ENCODE data around the gene MBNL1.

Gene MBNL1

GRCh38 chr3:152302521-152303021, 33.8 kb downstream of the MBNL1 start:
- no peak overlapping the region for H3K9ac ChIP-seq
- peaks cover 30% of the 10 kb centered on the region for H3K4me1 ChIP-seq
- peak overlapping the region; percentile 21; the same call in 1 of the 2 replicates for H3K27ac ChIP-seq
- H3K27me3 ChIP-seq: no peaks in the 10 kb centered on the region
- H3K4me2 ChIP-seq: peak overlapping the region; percentile 35
- H3K4me3 ChIP-seq: no peak overlapping the region
- peaks cover 61% of the 10 kb centered on the region for H3K36me3 ChIP-seq
- no peaks in the 10 kb centered on the region for H3K9me3 ChIP-seq
- peaks cover 71% of the 10 kb centered on the region for H4K20me1 ChIP-seq
- no peak for TF ChIP-seq Cebpa-rat (IDR thresholded peaks at IDR 0.05)

- peaks cover 21% of the 10 kb centered on the region for H3K4me1 ChIP-seq
Measured at GRCh38 chr3:152304160-152304559, 35.4 kb downstream of the MBNL1 start.

GRCh38 chr3:152305075-152305474, 36.3 kb downstream of the MBNL1 start:
- Histone ChIP-seq H3K4me2 (no peak overlapping the region), H4K20me1 (peaks cover 57% of the 10 kb centered on the region), H3K9ac (no peak overlapping the region), H3K27me3 (no peaks in the 10 kb centered on the region), H3K4me3 (no peak overlapping the region), H3K4me1 (peaks cover 21% of the 10 kb centered on the region), H3K9me3 (no peaks in the 10 kb centered on the region), H3K27ac (no peak overlapping the region), H3K36me3 (peaks cover 58% of the 10 kb centered on the region)
- no peak for TF ChIP-seq Cebpa-rat (IDR thresholded peaks at IDR 0.05)

More at GRCh38 chr3:152304160-152304559, 35.4 kb downstream of the MBNL1 start:
- Histone ChIP-seq H3K36me3 (peaks cover 66% of the 10 kb centered on the region), H3K27ac (no peak overlapping the region), H3K4me3 (no peak overlapping the region), H3K9me3 (no peaks in the 10 kb centered on the region), H3K9ac (no peak overlapping the region), H3K4me2 (no peak overlapping the region), H4K20me1 (peaks cover 66% of the 10 kb centered on the region), H3K27me3 (no peaks in the 10 kb centered on the region)
- TF ChIP-seq Cebpa-rat (IDR thresholded peaks at IDR 0.05): no peak

GRCh38 chr3:152307829-152308474, 39.2 kb downstream of the MBNL1 start:
- H3K27ac ChIP-seq: no peak overlapping the region

GRCh38 chr3:152308475-152308844, 39.7 kb downstream of the MBNL1 start:
- Histone ChIP-seq H4K20me1 (peaks cover 43% of the 10 kb centered on the region; the same call in 1 of the 2 replicates), H3K27ac (no peak overlapping the region), H3K27me3 (no peaks in the 10 kb centered on the region), H3K4me2 (no peak overlapping the region), H3K9ac (no peak overlapping the region), H3K4me3 (no peak overlapping the region), H3K9me3 (peaks cover 6% of the 10 kb centered on the region; the same call in 1 of the 2 replicates), H3K36me3 (peaks cover 58% of the 10 kb centered on the region), H3K4me1 (no peaks in the 10 kb centered on the region)
- no peak for TF ChIP-seq Cebpa-rat (IDR thresholded peaks at IDR 0.05)

More at GRCh38 chr3:152307829-152308474, 39.2 kb downstream of the MBNL1 start:
- no peak for TF ChIP-seq Cebpa-rat (IDR thresholded peaks at IDR 0.05)
- no peaks in the 10 kb centered on the region for H3K4me1 ChIP-seq
- H3K4me3 ChIP-seq: no peak overlapping the region
- H3K27me3 ChIP-seq: no peaks in the 10 kb centered on the region
- H3K36me3 ChIP-seq: peaks cover 53% of the 10 kb centered on the region
- H3K9me3 ChIP-seq: peaks cover 6% of the 10 kb centered on the region; the same call in 1 of the 2 replicates
- no peak overlapping the region for H3K9ac ChIP-seq
- no peak overlapping the region for H3K4me2 ChIP-seq
- peaks cover 39% of the 10 kb centered on the region; the same call in 1 of the 2 replicates for H4K20me1 ChIP-seq

GRCh38 chr3:152309031-152309430, 40.3 kb downstream of the MBNL1 start:
- no peaks in the 10 kb centered on the region for H3K4me1 ChIP-seq
- TF ChIP-seq Cebpa-rat (IDR thresholded peaks at IDR 0.05): no peak
- peaks cover 42% of the 10 kb centered on the region; the same call in 1 of the 2 replicates for H4K20me1 ChIP-seq
- no peak overlapping the region for H3K27ac ChIP-seq
- no peak overlapping the region for H3K4me2 ChIP-seq
- H3K27me3 ChIP-seq: no peaks in the 10 kb centered on the region
- no peak overlapping the region for H3K9ac ChIP-seq
- H3K9me3 ChIP-seq: peaks cover 6% of the 10 kb centered on the region; the same call in 1 of the 2 replicates
- H3K4me3 ChIP-seq: no peak overlapping the region
- H3K36me3 ChIP-seq: peaks cover 59% of the 10 kb centered on the region

- Histone ChIP-seq H4K20me1 (peaks cover 42% of the 10 kb centered on the region), H3K27me3 (no peaks in the 10 kb centered on the region), H3K4me1 (no peaks in the 10 kb centered on the region), H3K9me3 (peaks cover 6% of the 10 kb centered on the region; the same call in 1 of the 2 replicates), H3K9ac (no peak overlapping the region), H3K36me3 (peaks cover 65% of the 10 kb centered on the region), H3K4me2 (no peak overlapping the region), H3K27ac (no peak overlapping the region), H3K4me3 (no peak overlapping the region)
- no peak for TF ChIP-seq Cebpa-rat (IDR thresholded peaks at IDR 0.05)
Measured at GRCh38 chr3:152309535-152310307, 41.0 kb downstream of the MBNL1 start.

GRCh38 chr3:152313430-152313829, 44.7 kb downstream of the MBNL1 start:
- Histone ChIP-seq H3K36me3 (peaks cover 51% of the 10 kb centered on the region), H3K27ac (no peak overlapping the region), H3K4me3 (no peak overlapping the region), H3K27me3 (no peaks in the 10 kb centered on the region), H3K4me1 (no peaks in the 10 kb centered on the region), H3K9ac (no peak overlapping the region), H3K9me3 (peaks cover 6% of the 10 kb centered on the region; the same call in 1 of the 2 replicates), H3K4me2 (no peak overlapping the region), H4K20me1 (peaks cover 50% of the 10 kb centered on the region)
- TF ChIP-seq Cebpa-rat (IDR thresholded peaks at IDR 0.05): no peak

GRCh38 chr3:152313914-152314313, 45.2 kb downstream of the MBNL1 start:
- no peak overlapping the region for H3K4me2 ChIP-seq

More at GRCh38 chr3:152313914-152314313, 45.2 kb downstream of the MBNL1 start:
- Histone ChIP-seq H3K27ac (no peak overlapping the region), H3K9me3 (peaks cover 6% of the 10 kb centered on the region; the same call in 1 of the 2 replicates), H3K36me3 (peaks cover 46% of the 10 kb centered on the region; the same call in 1 of the 2 replicates), H4K20me1 (peaks cover 45% of the 10 kb centered on the region), H3K9ac (no peak overlapping the region), H3K4me1 (no peaks in the 10 kb centered on the region), H3K27me3 (no peaks in the 10 kb centered on the region), H3K4me3 (no peak overlapping the region)
- TF ChIP-seq Cebpa-rat (IDR thresholded peaks at IDR 0.05): no peak
